ENCODE data around the gene DCC.

Gene DCC

GRCh38 chr18:53139746-53140500, 799.9 kb downstream of the DCC start:
- TF ChIP-seq, protein P1, sequence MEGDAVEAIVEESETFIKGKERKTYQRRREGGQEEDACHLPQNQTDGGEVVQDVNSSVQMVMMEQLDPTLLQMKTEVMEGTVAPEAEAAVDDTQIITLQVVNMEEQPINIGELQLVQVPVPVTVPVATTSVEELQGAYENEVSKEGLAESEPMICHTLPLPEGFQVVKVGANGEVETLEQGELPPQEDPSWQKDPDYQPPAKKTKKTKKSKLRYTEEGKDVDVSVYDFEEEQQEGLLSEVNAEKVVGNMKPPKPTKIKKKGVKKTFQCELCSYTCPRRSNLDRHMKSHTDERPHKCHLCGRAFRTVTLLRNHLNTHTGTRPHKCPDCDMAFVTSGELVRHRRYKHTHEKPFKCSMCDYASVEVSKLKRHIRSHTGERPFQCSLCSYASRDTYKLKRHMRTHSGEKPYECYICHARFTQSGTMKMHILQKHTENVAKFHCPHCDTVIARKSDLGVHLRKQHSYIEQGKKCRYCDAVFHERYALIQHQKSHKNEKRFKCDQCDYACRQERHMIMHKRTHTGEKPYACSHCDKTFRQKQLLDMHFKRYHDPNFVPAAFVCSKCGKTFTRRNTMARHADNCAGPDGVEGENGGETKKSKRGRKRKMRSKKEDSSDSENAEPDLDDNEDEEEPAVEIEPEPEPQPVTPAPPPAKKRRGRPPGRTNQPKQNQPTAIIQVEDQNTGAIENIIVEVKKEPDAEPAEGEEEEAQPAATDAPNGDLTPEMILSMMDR (conservative IDR thresholded peaks at IDR 0.05; ENCODE audit: low read depth, low read length), result no peak
- H3K79me2 ChIP-seq (ENCODE audit: insufficient read depth, low read depth), result no peaks in the 10 kb centered on the region
- no peaks in the 10 kb centered on the region for H3K4me1 ChIP-seq (ENCODE audit: low read depth, poor library complexity, severe bottlenecking)
- H3K4me3 ChIP-seq (IDR thresholded peaks at IDR 0.05; ENCODE audit: insufficient read depth, low read depth, low read length), result no peak overlapping the region
- H3K27me3 ChIP-seq (ENCODE audit: insufficient read depth, low read depth), result no peaks in the 10 kb centered on the region
- no peak overlapping the region for H3K27ac ChIP-seq
- no peak overlapping the region for H3K4me2 ChIP-seq
- no peaks in the 10 kb centered on the region for H4K20me1 ChIP-seq (ENCODE audit: insufficient read depth)
- H2AFZ ChIP-seq (ENCODE audit: low read depth), result no peak overlapping the region
- no peak overlapping the region for H3K9ac ChIP-seq
- H3K36me3 ChIP-seq (ENCODE audit: insufficient read depth), result no peaks in the 10 kb centered on the region

- no peaks in the 10 kb centered on the region for H3K4me1 ChIP-seq (ENCODE audit: low read depth, poor library complexity, severe bottlenecking)
- no peak overlapping the region for H2AFZ ChIP-seq (ENCODE audit: low read depth)
- H3K4me3 ChIP-seq (IDR thresholded peaks at IDR 0.05; ENCODE audit: insufficient read depth, low read depth, low read length), result no peak overlapping the region
- H3K9ac ChIP-seq, result no peak overlapping the region
- no peaks in the 10 kb centered on the region for H3K27me3 ChIP-seq (ENCODE audit: insufficient read depth, low read depth)
- no peak overlapping the region for H3K27ac ChIP-seq
- no peaks in the 10 kb centered on the region for H3K79me2 ChIP-seq (ENCODE audit: insufficient read depth, low read depth)
- TF ChIP-seq, protein P1 (conservative IDR thresholded peaks at IDR 0.05; ENCODE audit: low read depth, low read length), result no peak
- no peak overlapping the region for H3K4me2 ChIP-seq
- no peaks in the 10 kb centered on the region for H3K36me3 ChIP-seq (ENCODE audit: insufficient read depth)
- H4K20me1 ChIP-seq (ENCODE audit: insufficient read depth), result no peaks in the 10 kb centered on the region
Observed at GRCh38 chr18:53142005-53142404, 802.0 kb downstream of the DCC start.

- Histone ChIP-seq H3K4me2 (no peak overlapping the region), H2AFZ (ENCODE audit: low read depth) (no peak overlapping the region), H3K27me3 (ENCODE audit: insufficient read depth, low read depth) (no peaks in the 10 kb centered on the region), H3K9ac (no peak overlapping the region), H3K4me3 (IDR thresholded peaks at IDR 0.05; ENCODE audit: insufficient read depth, low read depth, low read length) (no peak overlapping the region), H4K20me1 (ENCODE audit: insufficient read depth) (no peaks in the 10 kb centered on the region), H3K27ac (no peak overlapping the region), H3K4me1 (ENCODE audit: low read depth, poor library complexity, severe bottlenecking) (no peaks in the 10 kb centered on the region), H3K36me3 (ENCODE audit: insufficient read depth) (no peaks in the 10 kb centered on the region), H3K79me2 (ENCODE audit: insufficient read depth, low read depth) (no peaks in the 10 kb centered on the region)
- TF ChIP-seq, protein P1 (conservative IDR thresholded peaks at IDR 0.05; ENCODE audit: low read depth, low read length), result no peak
Observed at GRCh38 chr18:53147472-53147871, 807.5 kb downstream of the DCC start.

DNA sequence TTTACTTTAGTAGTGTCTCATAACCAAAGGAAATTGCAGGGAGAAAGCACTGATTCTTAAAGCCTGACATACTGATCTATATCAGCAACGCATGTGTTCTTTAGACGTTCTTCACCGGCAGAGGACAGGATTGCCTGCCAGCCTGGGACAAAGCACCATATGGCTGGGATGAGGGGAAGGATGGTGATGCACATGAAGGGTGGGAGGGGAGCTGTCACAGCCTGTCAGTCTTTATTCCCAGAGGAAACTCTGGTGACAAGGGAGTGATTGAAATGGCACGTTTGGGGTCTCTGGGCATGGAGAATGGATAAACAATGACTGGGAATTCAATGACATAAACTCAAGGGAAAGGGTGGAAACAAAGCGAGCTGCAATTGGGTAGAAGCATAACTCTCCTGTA, 808.1 kb downstream of the DCC start:
- Histone ChIP-seq H3K4me1 (ENCODE audit: low read depth, poor library complexity, severe bottlenecking) (no peaks in the 10 kb centered on the region), H2AFZ (ENCODE audit: low read depth) (no peak overlapping the region), H3K27ac (no peak overlapping the region), H3K4me3 (IDR thresholded peaks at IDR 0.05; ENCODE audit: insufficient read depth, low read depth, low read length) (no peak overlapping the region), H4K20me1 (ENCODE audit: insufficient read depth) (no peaks in the 10 kb centered on the region), H3K36me3 (ENCODE audit: insufficient read depth) (no peaks in the 10 kb centered on the region), H3K4me2 (no peak overlapping the region), H3K9ac (no peak overlapping the region), H3K27me3 (ENCODE audit: insufficient read depth, low read depth) (no peaks in the 10 kb centered on the region), H3K79me2 (ENCODE audit: insufficient read depth, low read depth) (no peaks in the 10 kb centered on the region)
- TF ChIP-seq, protein P1 (conservative IDR thresholded peaks at IDR 0.05; ENCODE audit: low read depth, low read length), result no peak

Data from KMS-11 (cell line).